Occipital lobe (tissue), 2 donors: ENCODE measurements around the gene GATAD2B. TPM values are rescaled to one million over a fixed set of nuclear protein-coding genes. Genes with fewer than 3 reads are reported as not detected.
"Not testable (repeated sequence)": the region's sequence is repeated elsewhere in the genome, so short reads cannot be mapped to it uniquely, and the experiment has no call there.

Experiments
- DNase-seq: peaks from one replicate; lab custom pipeline; 2025; lab: John Stamatoyannopoulos, UW
- total RNA-seq: library from RNA; depleted of rRNA; stranded (reverse); fragments of >200 nt; gene quantifications from one replicate; pipeline ENCODE4 v1.2.3, GENCODE V29; 2014

Gene GATAD2B
- total RNA-seq, 1 donor from 2014 or later = 18.2 TPM

- DNase-seq = no peak
Measured at GRCh38 chr1:153778824-153779519, 143.8 kb downstream of the GATAD2B start.

DNA sequence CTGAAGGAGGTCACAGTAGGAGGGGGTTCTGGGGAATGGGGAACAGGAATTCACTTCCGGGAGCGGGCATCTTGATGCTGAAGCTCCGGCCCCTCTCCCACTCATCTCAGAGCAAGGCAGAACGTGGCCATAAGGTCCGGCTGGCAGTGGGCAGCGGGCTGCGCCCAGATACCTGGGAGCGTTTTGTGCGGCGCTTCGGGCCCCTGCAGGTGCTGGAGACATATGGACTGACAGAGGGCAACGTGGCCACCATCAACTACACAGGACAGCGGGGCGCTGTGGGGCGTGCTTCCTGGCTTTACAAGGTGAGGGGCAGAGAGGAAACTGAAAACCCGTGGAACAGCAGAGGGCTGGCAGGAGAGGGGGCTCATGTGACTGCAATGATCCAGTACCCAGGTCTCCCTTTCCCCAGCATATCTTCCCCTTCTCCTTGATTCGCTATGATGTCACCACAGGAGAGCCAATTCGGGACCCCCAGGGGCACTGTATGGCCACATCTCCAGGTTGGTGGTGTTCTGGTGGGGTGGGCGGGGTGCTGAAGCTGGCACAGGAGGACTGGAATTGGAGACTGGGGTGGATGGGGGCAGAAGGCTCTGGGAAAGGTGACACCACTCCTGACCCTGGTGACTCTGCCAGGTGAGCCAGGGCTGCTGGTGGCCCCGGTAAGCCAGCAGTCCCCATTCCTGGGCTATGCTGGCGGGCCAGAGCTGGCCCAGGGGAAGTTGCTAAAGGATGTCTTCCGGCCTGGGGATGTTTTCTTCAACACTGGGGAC, 144.5 kb downstream of the GATAD2B start:
- no peak for DNase-seq

- DNase-seq = no peak
Measured at GRCh38 chr1:153777648-153778047, 145.1 kb downstream of the GATAD2B start.

DNA sequence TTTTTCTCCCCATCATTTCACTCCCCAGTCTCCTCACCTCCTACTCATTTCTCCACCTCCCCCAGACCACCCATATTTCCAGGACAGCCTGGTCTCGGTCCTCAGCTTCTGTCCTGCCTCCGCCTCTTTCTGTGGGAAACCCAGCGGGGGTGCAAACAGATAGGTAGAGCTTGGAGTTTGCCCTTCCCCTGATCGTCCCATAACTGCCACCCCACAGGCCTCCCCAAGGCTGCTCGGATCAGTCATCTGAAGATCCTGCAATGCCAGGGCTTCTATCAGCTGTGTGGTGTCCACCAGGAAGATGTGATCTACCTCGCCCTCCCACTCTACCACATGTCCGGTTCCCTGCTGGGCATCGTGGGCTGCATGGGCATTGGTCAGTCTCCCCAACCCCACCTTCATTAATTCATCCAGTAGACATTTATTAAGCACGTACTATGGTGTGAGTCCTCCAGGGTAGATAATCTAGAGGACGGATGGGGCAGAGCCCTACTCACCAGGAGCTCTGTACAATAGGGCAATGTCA, 145.9 kb downstream of the GATAD2B start:
- DNase-seq = no peak

DNA sequence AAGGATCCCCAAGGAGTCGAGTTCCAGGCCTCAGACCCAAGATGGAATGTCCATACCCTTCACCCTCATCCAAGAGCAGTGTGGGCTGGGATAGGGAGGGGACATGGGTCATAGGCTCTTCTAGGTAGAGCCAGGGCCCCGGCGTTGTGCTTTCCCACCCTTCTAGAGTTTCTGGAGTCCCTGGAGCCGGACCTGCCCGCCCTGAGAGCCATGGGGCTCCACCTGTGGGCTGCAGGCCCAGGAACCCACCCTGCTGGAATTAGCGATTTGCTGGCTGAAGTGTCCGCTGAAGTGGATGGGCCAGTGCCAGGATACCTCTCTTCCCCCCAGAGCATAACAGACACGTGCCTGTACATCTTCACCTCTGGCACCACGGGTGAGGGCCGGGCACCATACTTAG, 146.4 kb downstream of the GATAD2B start:
- no peak for DNase-seq

GRCh38 chr1:153775458-153776327, 147.1 kb downstream of the GATAD2B start:
- DNase-seq = peak; percentile 32

GRCh38 chr1:153774780-153775457, 147.9 kb downstream of the GATAD2B start, which contains the start of gene SLC27A3:
SLC27A3 (plus strand) TSS chr1:153775407; CDS start chr1:153775498, 91 bp downstream.
- peak; percentile 46 for DNase-seq

DNA sequence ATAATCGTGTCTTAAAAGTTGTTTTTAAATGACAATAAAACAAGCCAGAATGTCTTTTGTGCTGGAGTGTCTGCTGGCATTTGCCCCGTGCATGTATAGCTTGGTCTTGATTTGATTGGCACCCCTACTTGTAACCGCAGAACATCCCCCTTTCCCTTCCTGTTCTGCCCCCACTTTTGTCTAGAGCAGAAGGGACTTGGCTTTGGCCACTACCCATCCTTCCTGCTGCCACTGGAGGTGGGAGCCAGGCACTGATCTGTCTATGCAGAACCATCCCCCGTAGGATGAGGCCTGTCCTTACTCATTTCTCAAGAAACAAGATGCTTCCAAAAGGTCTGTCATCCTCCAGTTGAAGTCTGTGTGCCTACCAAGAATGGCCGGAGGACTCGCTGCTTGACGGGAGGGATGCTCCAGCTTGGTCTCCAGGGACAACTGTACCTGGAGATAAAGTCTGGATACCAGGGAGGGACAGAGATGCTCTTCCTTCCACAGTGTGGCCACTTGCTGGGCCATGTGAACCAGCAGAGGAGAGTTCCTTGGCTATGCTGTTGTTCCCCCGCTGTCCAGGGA, 148.7 kb downstream of the GATAD2B start:
- DNase-seq = no peak

- no peak for DNase-seq
Measured at GRCh38 chr1:153773096-153773921, 149.5 kb downstream of the GATAD2B start.

GRCh38 chr1:153771841-153772593, 150.8 kb downstream of the GATAD2B start:
- DNase-seq = no peak

GRCh38 chr1:153771261-153771660, 151.5 kb downstream of the GATAD2B start:
- DNase-seq = no peak

GRCh38 chr1:153770797-153771196, 152.0 kb downstream of the GATAD2B start:
- DNase-seq = no peak

GRCh38 chr1:153769221-153769620, 153.6 kb downstream of the GATAD2B start:
- no peak for DNase-seq

DNA sequence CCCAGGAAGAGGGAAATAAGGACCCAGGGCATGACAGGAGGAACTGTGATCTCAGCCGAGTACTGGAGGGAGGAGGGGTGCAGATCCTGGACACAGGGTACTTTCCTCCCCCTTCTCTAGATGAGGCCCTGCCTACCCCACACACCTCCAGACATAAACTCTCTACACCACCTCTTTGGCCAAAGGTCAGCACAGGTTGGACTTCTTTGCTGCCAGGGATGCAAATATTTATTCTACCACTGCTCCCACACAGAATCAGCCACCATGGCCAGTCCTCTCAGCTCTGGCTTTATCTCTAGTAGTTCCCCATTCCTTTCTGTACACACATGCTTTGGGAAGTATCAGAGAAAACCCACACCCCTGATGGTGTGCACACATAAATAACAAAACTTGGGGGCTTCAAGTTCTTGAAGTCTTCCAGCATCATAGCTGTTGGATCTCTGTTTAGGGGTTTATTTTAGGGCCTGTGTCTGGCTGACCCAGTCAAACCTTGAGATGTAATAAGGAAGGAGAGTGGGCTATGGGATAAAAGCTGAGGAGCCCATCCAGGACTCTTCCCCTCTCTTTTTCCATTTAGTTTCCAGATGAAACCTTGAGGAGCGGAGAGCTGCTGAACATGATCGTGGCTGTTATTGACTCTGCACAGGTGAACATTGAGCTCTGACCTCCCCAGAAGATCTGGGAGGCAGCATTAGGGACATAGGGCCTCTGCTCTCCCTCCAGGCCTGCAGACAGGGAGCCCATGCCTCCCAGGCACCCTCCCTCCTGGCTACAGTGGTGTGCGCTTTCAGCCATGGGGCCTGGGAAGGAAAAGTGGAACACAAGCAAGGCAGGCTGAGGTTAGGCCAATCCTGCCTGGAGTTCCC, 154.2 kb downstream of the GATAD2B start:
- DNase-seq = no peak

GRCh38 chr1:153767519-153767918, 155.3 kb downstream of the GATAD2B start:
- no peak for DNase-seq

DNA sequence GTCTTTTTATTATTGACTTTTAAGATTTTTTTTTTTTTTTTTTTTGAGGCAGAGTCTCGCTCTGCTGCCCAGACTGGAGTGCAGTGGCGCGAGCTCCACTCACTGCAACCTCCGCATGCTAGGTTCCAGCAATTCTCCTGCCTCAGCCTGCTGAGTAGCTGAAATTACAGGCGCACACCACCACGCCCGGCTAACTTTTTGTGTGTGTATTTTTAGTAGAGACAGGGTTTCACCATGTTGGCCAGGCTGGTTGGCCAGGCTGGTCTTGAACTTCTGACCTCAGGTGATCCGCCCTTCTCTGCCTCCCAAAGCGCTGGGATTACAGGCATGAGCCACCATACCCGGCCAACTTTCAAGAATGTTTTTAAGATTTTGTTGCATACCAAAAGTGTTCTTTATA, 156.1 kb downstream of the GATAD2B start:
- DNase-seq = not testable (repeated sequence)

DNA sequence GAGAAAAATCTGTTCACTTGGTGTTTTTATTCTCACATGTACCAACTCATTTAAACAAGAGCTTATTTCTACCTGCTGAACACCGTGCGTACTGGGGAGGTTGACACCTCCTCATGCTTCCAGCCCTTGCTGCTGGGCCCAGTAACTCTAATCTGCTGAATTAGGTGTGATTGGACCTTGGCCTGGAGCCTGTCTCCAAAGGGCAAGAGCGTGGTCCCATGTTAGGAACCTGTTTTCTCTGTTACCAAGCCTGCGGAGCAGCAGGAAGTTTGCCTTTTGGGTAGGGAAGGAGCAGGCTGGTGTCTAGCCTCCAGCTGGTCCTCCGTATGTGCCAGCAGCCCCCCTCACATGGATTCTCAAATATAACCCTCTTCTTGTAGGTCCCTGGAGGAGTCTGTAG, 158.5 kb downstream of the GATAD2B start:
- DNase-seq = no peak
